ENCODE results near the gene GDF9. TPM values are rescaled to one million over a fixed set of nuclear protein-coding genes. Genes with fewer than 3 reads are reported as not detected.
"Not testable (repeated sequence)": the region's sequence is repeated elsewhere in the genome, so short reads cannot be mapped to it uniquely, and the experiment has no call there.

The GDF9 gene
- total RNA-seq, 3 donors from 2014 or later (not counting 1 experiment from before 2014, with no cell fraction given): 0.53 to 0.78 (median 0.57) TPM

GRCh38 chr5:132859889-132860437 is 6.3 kb downstream of the GDF9 start:
- H3K4me1 ChIP-seq (ENCODE audit: control insufficient read depth, insufficient read depth, low read length): no peaks in the 10 kb centered on the region
- no peaks in the 10 kb centered on the region for H3K9me3 ChIP-seq (ENCODE audit: control insufficient read depth, insufficient read depth, low read length)
- peaks cover 13 to 15% of the 10 kb centered on the region in 2 donors for H3K27me3 Mint-ChIP-seq (ENCODE audit: low read depth in 2 of 2)
- H3K9me3 Mint-ChIP-seq: no peaks in the 10 kb centered on the region
- no peak for TF ChIP-seq CTCF (IDR thresholded peaks at IDR 0.05)
- DNase-seq (no peak), ATAC-seq (no peak)
- no peaks in the 10 kb centered on the region for H3K36me3 ChIP-seq (ENCODE audit: control insufficient read depth, insufficient read depth, low read length)
- intact Hi-C loops (cut with micrococcal nuclease): no loop called here
- no peaks in the 10 kb centered on the region for H3K4me1 Mint-ChIP-seq
- no peaks in the 10 kb centered on the region for H3K27me3 ChIP-seq (ENCODE audit: control insufficient read depth, insufficient read depth, low read length)
- H3K4me3 ChIP-seq (ENCODE audit: low read length): no peak overlapping the region
- no peaks in the 10 kb centered on the region for H3K36me3 Mint-ChIP-seq
- 64% methylated on average over 1 of the region's 2 CpGs for WGBS (ENCODE audit: insufficient coverage)
- H3K27ac Mint-ChIP-seq: no peak overlapping the region
- H3K4me3 Mint-ChIP-seq: no peak overlapping the region
- no peak overlapping the region for H3K27ac ChIP-seq (ENCODE audit: low read length)

- WGBS (ENCODE audit: insufficient coverage): 91% methylated on average over 3 of the region's 3 CpGs
- Histone ChIP-seq H3K9me3 (ENCODE audit: control insufficient read depth, insufficient read depth, low read length) (no peaks in the 10 kb centered on the region), H3K27ac (ENCODE audit: low read length) (no peak overlapping the region), H3K4me1 (ENCODE audit: control insufficient read depth, insufficient read depth, low read length) (no peaks in the 10 kb centered on the region), H3K27me3 (ENCODE audit: control insufficient read depth, insufficient read depth, low read length) (no peaks in the 10 kb centered on the region), H3K36me3 (ENCODE audit: control insufficient read depth, insufficient read depth, low read length) (no peaks in the 10 kb centered on the region), H3K4me3 (ENCODE audit: low read length) (no peak overlapping the region)
- no peak overlapping the region for H3K4me3 Mint-ChIP-seq
- intact Hi-C loops (cut with micrococcal nuclease): no loop called here
- DNase-seq (no peak), ATAC-seq (no peak)
- no peaks in the 10 kb centered on the region for H3K36me3 Mint-ChIP-seq
- no peaks in the 10 kb centered on the region for H3K9me3 Mint-ChIP-seq
- H3K27ac Mint-ChIP-seq: no peak overlapping the region
- no peak for TF ChIP-seq CTCF (IDR thresholded peaks at IDR 0.05)
- peaks cover under 1 to 12% of the 10 kb centered on the region in 2 donors for H3K27me3 Mint-ChIP-seq (ENCODE audit: low read depth in 2 of 2)
- no peaks in the 10 kb centered on the region for H3K4me1 Mint-ChIP-seq
Observed at GRCh38 chr5:132856011-132856410, 10.3 kb downstream of the GDF9 start.

- H3K27ac Mint-ChIP-seq; H3K4me3 Mint-ChIP-seq; intact Hi-C loops (cut with micrococcal nuclease); H3K36me3 ChIP-seq (ENCODE audit: control insufficient read depth, insufficient read depth, low read length); H3K4me1 ChIP-seq (ENCODE audit: control insufficient read depth, insufficient read depth, low read length); H3K4me1 Mint-ChIP-seq; H3K9me3 ChIP-seq (ENCODE audit: control insufficient read depth, insufficient read depth, low read length); DNase-seq; H3K36me3 Mint-ChIP-seq; H3K9me3 Mint-ChIP-seq; H3K27ac ChIP-seq (ENCODE audit: low read length); H3K4me3 ChIP-seq (ENCODE audit: low read length); ATAC-seq; H3K27me3 ChIP-seq (ENCODE audit: control insufficient read depth, insufficient read depth, low read length): not testable (repeated sequence)
- peaks cover 0 to 11% of the 10 kb centered on the region in 2 donors for H3K27me3 Mint-ChIP-seq (ENCODE audit: low read depth in 2 of 2)
- 99% methylated on average over 5 of the region's 5 CpGs for WGBS (ENCODE audit: insufficient coverage)
Observed at GRCh38 chr5:132854992-132855391, 11.3 kb downstream of the GDF9 start.

- H3K27me3 Mint-ChIP-seq (ENCODE audit: low read depth in 2 of 2): peaks cover 0 to 14% of the 10 kb centered on the region in 2 donors
- Histone ChIP-seq H3K27ac (ENCODE audit: low read length) (no peak overlapping the region), H3K9me3 (ENCODE audit: control insufficient read depth, insufficient read depth, low read length) (no peaks in the 10 kb centered on the region), H3K4me3 (ENCODE audit: low read length) (no peak overlapping the region), H3K4me1 (ENCODE audit: control insufficient read depth, insufficient read depth, low read length) (no peaks in the 10 kb centered on the region), H3K36me3 (ENCODE audit: control insufficient read depth, insufficient read depth, low read length) (no peaks in the 10 kb centered on the region), H3K27me3 (ENCODE audit: control insufficient read depth, insufficient read depth, low read length) (no peaks in the 10 kb centered on the region)
- DNase-seq (no peak), ATAC-seq (no peak)
- H3K4me3 Mint-ChIP-seq: no peak overlapping the region
- 65% methylated on average over 3 of the region's 3 CpGs for WGBS (ENCODE audit: insufficient coverage)
- H3K27ac Mint-ChIP-seq: no peak overlapping the region
- H3K9me3 Mint-ChIP-seq: no peaks in the 10 kb centered on the region
- no peak for TF ChIP-seq CTCF (IDR thresholded peaks at IDR 0.05)
- no peaks in the 10 kb centered on the region for H3K36me3 Mint-ChIP-seq
- intact Hi-C loops (cut with micrococcal nuclease): no loop called here
- no peaks in the 10 kb centered on the region for H3K4me1 Mint-ChIP-seq
Observed at GRCh38 chr5:132854301-132854700, 12.0 kb downstream of the GDF9 start.
